LNCaP clone FGC (cell line): ENCODE data around the gene BEND4.

ENCODE experiments used
- DNase-seq: peaks from one replicate; pipeline ENCODE4 v3.0.0-alpha.2; 2011; ENCODE audit warnings: low read depth
- H3K4me3 ChIP-seq: 2 replicates; pipeline ENCODE4 v1.5.1; 2011; ENCODE audit warnings: mild to moderate bottlenecking, low read depth, low read length, control low read depth
- TF ChIP-seq, protein P1 (sequence below): IDR thresholded peaks from 2 replicates; pipeline ENCODE4 v1.5.1; 2012; ENCODE audit warnings: mild to moderate bottlenecking; ENCODE audit not compliant: control insufficient read depth, insufficient read depth; ENCODE audit errors: extremely low read depth

The BEND4 gene

DNA sequence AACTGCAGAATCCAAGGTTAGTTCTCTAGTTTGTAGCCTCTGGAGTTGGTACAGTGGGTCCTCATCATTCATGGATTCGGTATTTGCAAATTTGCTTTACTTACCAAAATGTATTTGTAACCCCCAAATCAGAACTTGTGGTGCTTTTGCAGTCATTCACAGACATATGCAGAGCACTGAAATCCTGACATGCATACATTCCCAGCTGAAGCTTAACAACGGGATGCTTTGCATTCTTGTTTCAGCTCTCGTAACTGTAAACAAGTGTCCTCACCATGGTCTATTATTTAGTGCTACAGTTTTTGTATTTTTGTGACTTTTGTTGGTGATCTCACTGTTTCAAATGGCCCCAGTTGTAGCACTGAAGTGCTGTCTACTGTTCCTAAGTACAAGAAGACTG, 16.1 kb downstream of the BEND4 start:
- TF ChIP-seq, protein P1, sequence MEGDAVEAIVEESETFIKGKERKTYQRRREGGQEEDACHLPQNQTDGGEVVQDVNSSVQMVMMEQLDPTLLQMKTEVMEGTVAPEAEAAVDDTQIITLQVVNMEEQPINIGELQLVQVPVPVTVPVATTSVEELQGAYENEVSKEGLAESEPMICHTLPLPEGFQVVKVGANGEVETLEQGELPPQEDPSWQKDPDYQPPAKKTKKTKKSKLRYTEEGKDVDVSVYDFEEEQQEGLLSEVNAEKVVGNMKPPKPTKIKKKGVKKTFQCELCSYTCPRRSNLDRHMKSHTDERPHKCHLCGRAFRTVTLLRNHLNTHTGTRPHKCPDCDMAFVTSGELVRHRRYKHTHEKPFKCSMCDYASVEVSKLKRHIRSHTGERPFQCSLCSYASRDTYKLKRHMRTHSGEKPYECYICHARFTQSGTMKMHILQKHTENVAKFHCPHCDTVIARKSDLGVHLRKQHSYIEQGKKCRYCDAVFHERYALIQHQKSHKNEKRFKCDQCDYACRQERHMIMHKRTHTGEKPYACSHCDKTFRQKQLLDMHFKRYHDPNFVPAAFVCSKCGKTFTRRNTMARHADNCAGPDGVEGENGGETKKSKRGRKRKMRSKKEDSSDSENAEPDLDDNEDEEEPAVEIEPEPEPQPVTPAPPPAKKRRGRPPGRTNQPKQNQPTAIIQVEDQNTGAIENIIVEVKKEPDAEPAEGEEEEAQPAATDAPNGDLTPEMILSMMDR: no peak
- DNase-seq: no peak

DNA sequence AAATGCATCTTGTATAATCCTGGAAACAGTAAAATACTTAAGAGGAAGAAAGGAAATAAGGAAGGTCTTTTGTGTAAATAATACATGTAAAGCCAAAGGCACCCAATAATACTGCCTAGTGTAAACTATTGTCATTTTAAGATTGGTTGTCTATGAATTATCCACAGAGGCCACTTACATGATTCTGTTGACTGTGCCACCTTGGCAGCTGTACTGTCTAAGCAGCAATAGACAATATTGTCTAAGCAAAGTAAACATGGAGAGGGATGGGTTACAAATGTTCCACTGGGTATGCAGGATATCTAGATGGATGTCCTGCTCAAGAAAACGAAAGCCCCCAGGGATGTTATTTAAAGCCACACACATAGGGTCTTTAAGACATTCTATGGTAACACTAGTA, 19.4 kb downstream of the BEND4 start:
- H3K4me3 ChIP-seq: no peak overlapping the region
- peak; percentile 85 for DNase-seq
- TF ChIP-seq, protein P1: no peak

More for the DNA sequence above, 16.1 kb downstream of the BEND4 start:
- H3K4me3 ChIP-seq: no peak overlapping the region

DNA sequence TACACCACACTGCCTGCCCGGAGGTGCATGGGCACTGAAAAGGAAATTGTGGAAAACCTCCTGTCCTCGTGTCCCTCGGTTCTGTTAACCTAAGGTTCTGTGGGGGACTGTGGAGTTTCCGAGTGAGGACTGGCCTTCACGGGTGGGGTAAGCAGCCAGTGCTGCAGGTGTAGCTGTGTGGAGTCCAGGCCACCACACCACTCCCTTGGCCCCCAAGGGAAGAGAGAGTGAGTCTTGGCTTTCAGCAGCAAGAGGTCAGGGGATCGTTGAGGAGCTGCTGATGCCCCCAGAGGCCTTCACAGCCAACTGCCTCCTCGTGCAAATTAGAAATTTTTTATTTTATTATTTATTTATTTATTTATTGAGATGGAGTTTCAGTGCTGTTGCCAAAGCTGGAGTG, 20.4 kb downstream of the BEND4 start:
- no peak overlapping the region for H3K4me3 ChIP-seq
- TF ChIP-seq, protein P1: no peak

DNA sequence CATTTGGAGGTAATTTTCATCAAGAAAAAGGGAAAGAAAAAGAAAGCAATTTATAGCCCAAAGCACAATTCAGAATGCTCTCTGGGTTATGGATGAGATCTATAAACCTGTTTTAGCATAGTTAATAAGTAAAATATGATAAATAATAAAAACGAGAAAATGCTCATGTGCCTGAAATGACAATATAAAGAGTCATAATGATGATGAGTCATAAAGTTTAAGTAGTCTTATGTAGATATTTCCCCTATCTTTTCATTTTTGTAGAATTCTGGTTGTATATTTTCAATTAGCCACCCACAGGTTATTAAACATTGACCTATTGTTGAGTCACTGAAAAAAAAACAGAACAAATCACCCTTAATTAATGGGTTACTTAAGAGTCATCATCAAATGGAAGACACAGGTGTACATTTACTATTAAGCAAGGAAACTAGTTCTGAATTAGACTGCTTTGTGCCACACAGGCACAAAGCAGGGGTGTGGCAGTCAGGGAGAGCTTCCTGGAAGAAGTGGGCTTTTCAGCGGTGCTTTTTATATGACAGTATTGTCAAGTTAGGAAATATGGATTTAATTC, 29.3 kb downstream of the BEND4 start:
- DNase-seq: no peak
- TF ChIP-seq, protein P1: no peak

More for the DNA sequence above, 20.4 kb downstream of the BEND4 start:
- DNase-seq: no peak

DNA sequence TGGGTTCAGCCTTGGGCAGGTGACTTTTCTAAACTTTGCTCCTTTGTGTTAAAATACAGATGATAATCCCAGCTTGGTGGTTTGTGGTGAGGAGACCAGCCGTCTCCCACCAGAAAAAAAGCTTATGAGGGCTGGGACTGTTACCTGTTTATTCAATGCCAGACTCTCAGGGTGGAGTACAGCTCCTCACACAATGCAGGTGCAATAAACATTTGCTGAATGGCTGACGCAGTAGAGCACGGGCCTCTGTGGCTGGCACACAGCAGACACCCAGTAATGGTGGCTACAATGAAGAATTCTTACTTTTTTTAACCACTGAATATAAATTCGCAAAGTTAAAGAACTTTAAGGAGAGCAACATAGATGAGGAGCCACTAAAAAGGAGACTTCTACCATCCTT, 30.2 kb downstream of the BEND4 start:
- no peak overlapping the region for H3K4me3 ChIP-seq
- DNase-seq: no peak
- TF ChIP-seq, protein P1: no peak

More for the DNA sequence above, 29.3 kb downstream of the BEND4 start:
- no peak overlapping the region for H3K4me3 ChIP-seq

DNA sequence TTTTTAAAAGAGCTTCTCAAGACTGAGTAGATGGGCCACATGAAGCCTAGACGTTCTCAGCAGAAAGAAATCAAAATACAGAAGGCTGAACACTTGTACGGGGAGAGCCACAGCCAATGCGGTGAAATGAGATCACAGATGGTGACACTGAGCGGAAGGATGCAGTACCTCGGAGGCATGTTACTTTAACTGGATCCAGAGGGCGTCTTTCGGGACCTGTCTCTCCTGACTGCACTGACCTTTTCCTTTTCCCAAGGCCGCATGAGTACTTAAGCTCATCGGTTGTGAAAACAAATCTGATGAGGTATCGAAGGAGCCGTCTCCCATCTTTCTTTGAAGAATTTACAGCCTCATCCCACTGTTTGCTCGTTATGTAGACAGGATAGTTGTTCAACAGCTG, 32.6 kb downstream of the BEND4 start:
- H3K4me3 ChIP-seq: no peak overlapping the region
- TF ChIP-seq, protein P1: no peak
- DNase-seq: no peak

DNA sequence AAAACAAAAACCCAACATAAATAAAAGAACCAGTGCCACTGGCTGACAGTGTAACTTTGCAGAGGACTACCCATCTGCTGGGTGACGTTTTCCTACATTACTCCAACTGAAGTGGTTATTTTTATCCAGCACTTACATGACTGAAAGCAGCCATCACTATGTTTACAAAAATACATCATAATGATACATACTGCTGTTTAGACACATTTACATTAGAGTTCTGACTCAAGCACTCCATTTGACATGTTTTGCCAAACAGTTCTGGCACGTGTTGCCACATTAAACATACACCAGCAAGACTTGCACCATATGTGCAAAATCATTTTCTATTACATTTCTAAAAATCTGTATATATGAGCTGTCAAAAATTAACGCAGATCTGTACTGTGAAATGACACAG, 39.6 kb downstream of the BEND4 start:
- no peak for DNase-seq
- TF ChIP-seq, protein P1: no peak
- H3K4me3 ChIP-seq: no peak overlapping the region
